HEK293 (cell line): ENCODE data around the gene STK4.

ENCODE experiments used
- CTCF ChIA-PET: fragments of 350-600 bp; formaldehyde crosslinking; extraction: SDS; loops from one replicate; lab custom pipeline; 2021; ENCODE audit warnings: antibody characterized with exemption; lab: Yijun Ruan, JAX
- POLR2A ChIA-PET: fragments of 300-600 bp; formaldehyde crosslinking; extraction: SDS; loops from one replicate; lab custom pipeline; 2020; ENCODE audit warnings: antibody characterized with exemption, inconsistent platforms; lab: Yijun Ruan, JAX
- H3K27ac ChIP-seq: fragments of 200-500 bp; sonication (Bioruptor generic); 2 replicates; pipeline ENCODE4 v1.5.1; 2014; ENCODE audit warnings: low read depth, low read length, control low read depth, inconsistent platforms; ENCODE audit errors: extremely low read depth
- H3K36me3 ChIP-seq, 2 experiments: fragments of 200-500 bp in 1 of 2; sonication (Bioruptor generic) in 1 of 2; 1 replicate in 1 of 2; 2 replicates in 1 of 2; pipeline ENCODE4 v1.5.1; 2014 to 2017; ENCODE audit warnings: inconsistent platforms in 2 of 2, low read length in 2 of 2; ENCODE audit not compliant: control insufficient read depth in 2 of 2, insufficient read depth in 1 of 2
- H3K4me1 ChIP-seq: fragments of 200-500 bp; sonication (Bioruptor generic); 2 replicates; pipeline ENCODE4 v1.5.1; 2014; ENCODE audit warnings: mild to moderate bottlenecking, low read length, inconsistent platforms; ENCODE audit not compliant: control insufficient read depth, insufficient read depth
- H3K4me3 ChIP-seq: 2 replicates; pipeline ENCODE4 v1.5.1; 2011; ENCODE audit warnings: low read depth, mild to moderate bottlenecking, control low read depth, low read length, moderate library complexity
- H3K9me3 ChIP-seq: fragments of 200-500 bp; sonication (Bioruptor generic); 2 replicates; pipeline ENCODE4 v1.5.1; 2014; ENCODE audit warnings: low read depth, low read length, inconsistent platforms; ENCODE audit not compliant: control insufficient read depth, insufficient read depth
- GFI1B ChIP-seq: fragments of 450-650 bp; formaldehyde crosslinking; IDR thresholded peaks from 2 replicates; pipeline ENCODE4 v1.5.1; 2016; ENCODE audit warnings: missing biosample characterization, missing genetic modification characterization
- ZEB2 ChIP-seq: fragments of 450-650 bp; formaldehyde crosslinking; IDR thresholded peaks from 2 replicates; pipeline ENCODE4 v1.5.1; 2016; ENCODE audit warnings: missing biosample characterization, missing genetic modification characterization
- ZFP37 ChIP-seq: fragments of 450-650 bp; formaldehyde crosslinking; IDR thresholded peaks from 2 replicates; pipeline ENCODE4 v1.5.1; 2016; ENCODE audit warnings: missing biosample characterization, missing genetic modification characterization
- ZFP69B ChIP-seq: fragments of 450-650 bp; formaldehyde crosslinking; IDR thresholded peaks from 2 replicates; pipeline ENCODE4 v1.5.1; 2016; ENCODE audit warnings: missing biosample characterization, missing genetic modification characterization
- ZNF211 ChIP-seq: fragments of 450-650 bp; formaldehyde crosslinking; IDR thresholded peaks from 2 replicates; pipeline ENCODE4 v1.5.1; 2016; ENCODE audit warnings: low read depth, missing biosample characterization, missing genetic modification characterization
- ZNF266 ChIP-seq: fragments of 450-650 bp; formaldehyde crosslinking; IDR thresholded peaks from 2 replicates; pipeline ENCODE4 v1.5.1; 2016; ENCODE audit warnings: missing biosample characterization, missing genetic modification characterization, low read depth
- ZNF473 ChIP-seq: fragments of 450-650 bp; formaldehyde crosslinking; IDR thresholded peaks from 2 replicates; pipeline ENCODE4 v1.5.1; 2017; ENCODE audit warnings: missing biosample characterization, missing genetic modification characterization
- ZNF529 ChIP-seq: fragments of 450-650 bp; formaldehyde crosslinking; IDR thresholded peaks from 2 replicates; pipeline ENCODE4 v1.5.1; 2017; ENCODE audit warnings: missing genetic modification characterization, missing biosample characterization; ENCODE audit not compliant: insufficient replicate concordance
- ZNF555 ChIP-seq: fragments of 450-650 bp; formaldehyde crosslinking; conservative IDR thresholded peaks from 2 replicates; pipeline ENCODE4 v1.5.1; 2017; ENCODE audit warnings: missing biosample characterization, mild to moderate bottlenecking, missing genetic modification characterization, inconsistent platforms
- ZNF560 ChIP-seq: fragments of 450-650 bp; formaldehyde crosslinking; IDR thresholded peaks from 2 replicates; pipeline ENCODE4 v1.5.1; 2017; ENCODE audit warnings: missing biosample characterization, missing genetic modification characterization, borderline replicate concordance
- ZNF571 ChIP-seq: fragments of 450-650 bp; formaldehyde crosslinking; IDR thresholded peaks from 2 replicates; pipeline ENCODE4 v1.5.0; 2017; ENCODE audit warnings: missing biosample characterization, missing genetic modification characterization
- ZNF626 ChIP-seq: fragments of 450-650 bp; sonication (Bioruptor Pico); formaldehyde crosslinking; IDR thresholded peaks from 2 replicates; pipeline ENCODE4 v1.5.1; 2018; ENCODE audit warnings: missing biosample characterization, missing genetic modification characterization, inconsistent platforms
- ZNF670 ChIP-seq: fragments of 450-650 bp; formaldehyde crosslinking; IDR thresholded peaks from 2 replicates; pipeline ENCODE4 v1.5.1; 2016; ENCODE audit warnings: missing biosample characterization, missing genetic modification characterization, low read depth
- ZNF76 ChIP-seq: fragments of 450-650 bp; formaldehyde crosslinking; IDR thresholded peaks from 2 replicates; pipeline ENCODE4; 2016; ENCODE audit warnings: low read depth, missing biosample characterization, missing genetic modification characterization, borderline replicate concordance
- TF ChIP-seq, protein P1 (sequence below): fragments of 450-650 bp; formaldehyde crosslinking; IDR thresholded peaks from 2 replicates; pipeline ENCODE4 v1.5.1; 2016; ENCODE audit warnings: missing biosample characterization, missing genetic modification characterization
- TF ChIP-seq, protein P2 (sequence below): fragments of 450-650 bp; IDR thresholded peaks from 2 replicates; pipeline ENCODE4 v1.5.1; 2018; ENCODE audit warnings: missing biosample characterization, mild to moderate bottlenecking, missing genetic modification characterization
- TF ChIP-seq, protein P3 (sequence below): fragments of 450-650 bp; formaldehyde crosslinking; IDR thresholded peaks from 2 replicates; pipeline ENCODE4 v1.5.1; 2016; ENCODE audit warnings: missing biosample characterization, missing genetic modification characterization
- TF ChIP-seq, protein P4 (sequence below): fragments of 450-650 bp; formaldehyde crosslinking; IDR thresholded peaks from 2 replicates; pipeline ENCODE4 v1.5.1; 2017; ENCODE audit warnings: missing biosample characterization, missing genetic modification characterization
- TF ChIP-seq, protein P5 (sequence below): fragments of 450-650 bp; formaldehyde crosslinking; IDR thresholded peaks from 2 replicates; pipeline ENCODE4 v1.5.0; 2017; ENCODE audit warnings: missing biosample characterization, missing genetic modification characterization, borderline replicate concordance

Gene STK4

DNA sequence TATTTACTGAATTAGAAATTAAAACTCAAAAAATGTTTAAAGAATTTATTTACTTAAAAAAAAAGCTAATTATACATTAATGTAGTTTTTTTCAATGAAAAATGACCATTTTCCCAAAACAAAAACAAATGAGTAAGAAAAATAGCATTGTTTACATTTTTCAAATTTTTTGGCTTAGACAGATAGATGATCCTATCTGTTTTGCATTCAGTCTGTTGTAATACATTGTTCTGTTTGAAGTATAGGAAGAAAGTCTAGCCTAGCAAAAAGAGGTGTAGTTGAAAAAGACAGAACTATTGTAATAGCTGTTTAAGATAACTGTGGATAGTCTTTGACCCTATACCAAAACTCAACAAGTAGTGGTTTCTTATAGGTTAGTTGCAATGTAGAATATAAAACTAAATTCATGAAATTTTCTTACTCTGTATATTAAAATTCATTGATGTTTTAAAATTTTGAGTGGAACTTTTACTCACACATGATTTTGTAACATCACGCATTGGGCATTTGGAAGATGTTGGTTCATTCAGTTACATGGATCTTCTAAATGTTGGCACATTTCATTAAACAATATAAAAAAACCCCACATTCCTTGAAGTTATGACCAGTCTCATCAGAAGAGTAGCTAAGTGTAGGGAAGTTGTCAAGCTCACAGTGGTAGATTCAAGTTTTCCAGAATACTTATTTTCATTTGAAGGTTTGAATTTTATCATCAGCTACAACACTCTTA, 72.6 kb downstream of the STK4 start:
- ChIA-PET CTCF (interaction anchor here (0.7 to 1.6 kb wide), 9 partner anchors 25 to 220 kb away, joined by 3 to 7 read pairs (median 4); no protein-coding TSS in a partner anchor), POLR2A (no interaction called here)
- TF ChIP-seq, protein P1, sequence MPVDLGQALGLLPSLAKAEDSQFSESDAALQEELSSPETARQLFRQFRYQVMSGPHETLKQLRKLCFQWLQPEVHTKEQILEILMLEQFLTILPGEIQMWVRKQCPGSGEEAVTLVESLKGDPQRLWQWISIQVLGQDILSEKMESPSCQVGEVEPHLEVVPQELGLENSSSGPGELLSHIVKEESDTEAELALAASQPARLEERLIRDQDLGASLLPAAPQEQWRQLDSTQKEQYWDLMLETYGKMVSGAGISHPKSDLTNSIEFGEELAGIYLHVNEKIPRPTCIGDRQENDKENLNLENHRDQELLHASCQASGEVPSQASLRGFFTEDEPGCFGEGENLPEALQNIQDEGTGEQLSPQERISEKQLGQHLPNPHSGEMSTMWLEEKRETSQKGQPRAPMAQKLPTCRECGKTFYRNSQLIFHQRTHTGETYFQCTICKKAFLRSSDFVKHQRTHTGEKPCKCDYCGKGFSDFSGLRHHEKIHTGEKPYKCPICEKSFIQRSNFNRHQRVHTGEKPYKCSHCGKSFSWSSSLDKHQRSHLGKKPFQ, result no peak
- TF ChIP-seq ZNF560 (tag by site-specific recombination) (no peak), ZFP37 (tag by site-specific recombination) (no peak), ZNF473 (tag by site-specific recombination) (no peak), ZNF626 (tag by site-specific recombination) (no peak), ZNF571 (tag by site-specific recombination) (no peak), ZNF529 (tag by site-specific recombination) (no peak), GFI1B (tag by site-specific recombination) (no peak), ZFP69B (no peak), ZNF211 (tag by site-specific recombination) (no peak), ZNF266 (tag by site-specific recombination) (no peak), ZNF76 (no peak), ZEB2 (no peak), ZNF670 (tag by site-specific recombination) (no peak), ZNF555 (tag by site-specific recombination) (no peak)
- TF ChIP-seq, protein P2, sequence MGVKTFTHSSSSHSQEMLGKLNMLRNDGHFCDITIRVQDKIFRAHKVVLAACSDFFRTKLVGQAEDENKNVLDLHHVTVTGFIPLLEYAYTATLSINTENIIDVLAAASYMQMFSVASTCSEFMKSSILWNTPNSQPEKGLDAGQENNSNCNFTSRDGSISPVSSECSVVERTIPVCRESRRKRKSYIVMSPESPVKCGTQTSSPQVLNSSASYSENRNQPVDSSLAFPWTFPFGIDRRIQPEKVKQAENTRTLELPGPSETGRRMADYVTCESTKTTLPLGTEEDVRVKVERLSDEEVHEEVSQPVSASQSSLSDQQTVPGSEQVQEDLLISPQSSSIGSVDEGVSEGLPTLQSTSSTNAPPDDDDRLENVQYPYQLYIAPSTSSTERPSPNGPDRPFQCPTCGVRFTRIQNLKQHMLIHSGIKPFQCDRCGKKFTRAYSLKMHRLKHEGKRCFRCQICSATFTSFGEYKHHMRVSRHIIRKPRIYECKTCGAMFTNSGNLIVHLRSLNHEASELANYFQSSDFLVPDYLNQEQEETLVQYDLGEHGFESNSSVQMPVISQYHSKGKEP (tag by site-specific recombination), result no peak
- TF ChIP-seq, protein P3, sequence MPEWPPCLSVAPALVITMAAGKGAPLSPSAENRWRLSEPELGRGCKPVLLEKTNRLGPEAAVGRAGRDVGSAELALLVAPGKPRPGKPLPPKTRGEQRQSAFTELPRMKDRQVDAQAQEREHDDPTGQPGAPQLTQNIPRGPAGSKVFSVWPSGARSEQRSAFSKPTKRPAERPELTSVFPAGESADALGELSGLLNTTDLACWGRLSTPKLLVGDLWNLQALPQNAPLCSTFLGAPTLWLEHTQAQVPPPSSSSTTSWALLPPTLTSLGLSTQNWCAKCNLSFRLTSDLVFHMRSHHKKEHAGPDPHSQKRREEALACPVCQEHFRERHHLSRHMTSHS, result no peak
- TF ChIP-seq, all 188 proteins: peak for 0
- no peak overlapping the region for H3K27ac ChIP-seq
- no peaks in the 10 kb centered on the region for H3K9me3 ChIP-seq
- H3K36me3 ChIP-seq, result no peaks in the 10 kb centered on the region; a peak in 1 of 3 replicates
- no peak overlapping the region for H3K4me3 ChIP-seq
- H3K4me1 ChIP-seq, result peaks cover 19% of the 10 kb centered on the region

DNA sequence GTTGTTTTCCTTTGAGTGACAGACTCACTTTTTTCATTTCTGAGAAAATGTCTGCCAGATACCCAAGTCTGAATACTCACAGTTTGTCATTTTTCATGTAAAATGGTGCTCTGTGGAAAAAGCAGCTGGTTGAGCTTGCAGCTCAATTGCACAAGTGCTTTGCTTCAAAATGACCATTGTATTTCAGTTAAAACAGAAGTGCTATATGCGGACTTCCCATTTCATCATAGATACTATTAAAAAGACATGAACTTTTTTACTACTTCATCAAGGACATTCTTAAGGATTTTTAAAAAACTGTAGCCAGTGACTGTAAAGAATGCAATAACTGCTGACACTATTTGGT, 73.1 kb downstream of the STK4 start:
- no peaks in the 10 kb centered on the region; a peak in 1 of 3 replicates for H3K36me3 ChIP-seq

More for the DNA sequence above, 73.1 kb downstream of the STK4 start:
- POLR2A ChIA-PET, result no interaction called here
- CTCF ChIA-PET, result interaction anchor here (0.6 to 1.6 kb wide), 6 partner anchors 13 to 88 kb away, joined by 3 to 7 read pairs (median 4); no protein-coding TSS in a partner anchor
- TF ChIP-seq, protein P4, sequence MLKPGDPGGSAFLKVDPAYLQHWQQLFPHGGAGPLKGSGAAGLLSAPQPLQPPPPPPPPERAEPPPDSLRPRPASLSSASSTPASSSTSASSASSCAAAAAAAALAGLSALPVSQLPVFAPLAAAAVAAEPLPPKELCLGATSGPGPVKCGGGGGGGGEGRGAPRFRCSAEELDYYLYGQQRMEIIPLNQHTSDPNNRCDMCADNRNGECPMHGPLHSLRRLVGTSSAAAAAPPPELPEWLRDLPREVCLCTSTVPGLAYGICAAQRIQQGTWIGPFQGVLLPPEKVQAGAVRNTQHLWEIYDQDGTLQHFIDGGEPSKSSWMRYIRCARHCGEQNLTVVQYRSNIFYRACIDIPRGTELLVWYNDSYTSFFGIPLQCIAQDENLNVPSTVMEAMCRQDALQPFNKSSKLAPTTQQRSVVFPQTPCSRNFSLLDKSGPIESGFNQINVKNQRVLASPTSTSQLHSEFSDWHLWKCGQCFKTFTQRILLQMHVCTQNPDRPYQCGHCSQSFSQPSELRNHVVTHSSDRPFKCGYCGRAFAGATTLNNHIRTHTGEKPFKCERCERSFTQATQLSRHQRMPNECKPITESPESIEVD (tag by site-specific recombination), result peak; percentile 46; the same call in 1 of the 2 replicates
- TF ChIP-seq, protein P5, sequence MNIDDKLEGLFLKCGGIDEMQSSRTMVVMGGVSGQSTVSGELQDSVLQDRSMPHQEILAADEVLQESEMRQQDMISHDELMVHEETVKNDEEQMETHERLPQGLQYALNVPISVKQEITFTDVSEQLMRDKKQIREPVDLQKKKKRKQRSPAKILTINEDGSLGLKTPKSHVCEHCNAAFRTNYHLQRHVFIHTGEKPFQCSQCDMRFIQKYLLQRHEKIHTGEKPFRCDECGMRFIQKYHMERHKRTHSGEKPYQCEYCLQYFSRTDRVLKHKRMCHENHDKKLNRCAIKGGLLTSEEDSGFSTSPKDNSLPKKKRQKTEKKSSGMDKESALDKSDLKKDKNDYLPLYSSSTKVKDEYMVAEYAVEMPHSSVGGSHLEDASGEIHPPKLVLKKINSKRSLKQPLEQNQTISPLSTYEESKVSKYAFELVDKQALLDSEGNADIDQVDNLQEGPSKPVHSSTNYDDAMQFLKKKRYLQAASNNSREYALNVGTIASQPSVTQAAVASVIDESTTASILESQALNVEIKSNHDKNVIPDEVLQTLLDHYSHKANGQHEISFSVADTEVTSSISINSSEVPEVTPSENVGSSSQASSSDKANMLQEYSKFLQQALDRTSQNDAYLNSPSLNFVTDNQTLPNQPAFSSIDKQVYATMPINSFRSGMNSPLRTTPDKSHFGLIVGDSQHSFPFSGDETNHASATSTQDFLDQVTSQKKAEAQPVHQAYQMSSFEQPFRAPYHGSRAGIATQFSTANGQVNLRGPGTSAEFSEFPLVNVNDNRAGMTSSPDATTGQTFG (tag by site-specific recombination), result no peak
- Histone ChIP-seq H3K9me3 (no peaks in the 10 kb centered on the region), H3K27ac (no peak overlapping the region), H3K4me3 (no peak overlapping the region), H3K4me1 (peaks cover 19% of the 10 kb centered on the region)
